NB4 (cell line): ENCODE results near the gene CDH23.

Source experiments
- POLR2A ChIP-seq: IDR thresholded peaks from 2 replicates; pipeline ENCODE4 v1.6.1; 2011; ENCODE audit warnings: mild to moderate bottlenecking; ENCODE audit not compliant: insufficient read length; ENCODE audit errors: extremely low read depth
- TF ChIP-seq, protein P1 (sequence below): IDR thresholded peaks from one replicate; pipeline ENCODE4 v1.5.1; 2012; ENCODE audit warnings: low read depth, low read length
- TF ChIP-seq, protein P2 (sequence below): IDR thresholded peaks from 2 replicates; pipeline ENCODE4 v1.6.1; 2011; ENCODE audit warnings: low read depth, low read length

DNA sequence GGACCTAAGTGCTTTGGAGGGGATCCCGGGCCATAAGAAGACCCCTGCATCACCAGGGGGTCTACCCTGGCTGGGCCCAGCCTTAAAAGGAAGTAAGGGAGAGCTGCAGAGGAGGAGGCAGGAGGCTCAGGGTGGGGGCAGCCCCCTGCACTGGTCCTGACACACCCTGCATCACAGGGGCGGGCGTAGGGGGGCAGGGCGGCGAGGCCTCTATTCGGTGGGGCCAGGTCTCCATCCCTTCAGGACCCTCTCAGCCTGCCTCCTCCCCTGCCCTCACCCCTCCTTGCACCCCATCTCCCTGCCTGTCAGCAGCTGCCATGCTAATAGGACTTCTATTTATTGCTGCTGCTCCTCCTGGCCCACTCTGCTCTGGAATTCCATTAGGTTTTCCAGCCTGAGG lies 221.5 kb downstream of the CDH23 start:
- TF ChIP-seq, protein P1, sequence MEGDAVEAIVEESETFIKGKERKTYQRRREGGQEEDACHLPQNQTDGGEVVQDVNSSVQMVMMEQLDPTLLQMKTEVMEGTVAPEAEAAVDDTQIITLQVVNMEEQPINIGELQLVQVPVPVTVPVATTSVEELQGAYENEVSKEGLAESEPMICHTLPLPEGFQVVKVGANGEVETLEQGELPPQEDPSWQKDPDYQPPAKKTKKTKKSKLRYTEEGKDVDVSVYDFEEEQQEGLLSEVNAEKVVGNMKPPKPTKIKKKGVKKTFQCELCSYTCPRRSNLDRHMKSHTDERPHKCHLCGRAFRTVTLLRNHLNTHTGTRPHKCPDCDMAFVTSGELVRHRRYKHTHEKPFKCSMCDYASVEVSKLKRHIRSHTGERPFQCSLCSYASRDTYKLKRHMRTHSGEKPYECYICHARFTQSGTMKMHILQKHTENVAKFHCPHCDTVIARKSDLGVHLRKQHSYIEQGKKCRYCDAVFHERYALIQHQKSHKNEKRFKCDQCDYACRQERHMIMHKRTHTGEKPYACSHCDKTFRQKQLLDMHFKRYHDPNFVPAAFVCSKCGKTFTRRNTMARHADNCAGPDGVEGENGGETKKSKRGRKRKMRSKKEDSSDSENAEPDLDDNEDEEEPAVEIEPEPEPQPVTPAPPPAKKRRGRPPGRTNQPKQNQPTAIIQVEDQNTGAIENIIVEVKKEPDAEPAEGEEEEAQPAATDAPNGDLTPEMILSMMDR: no peak
- TF ChIP-seq POLR2A: no peak
- TF ChIP-seq, protein P2, sequence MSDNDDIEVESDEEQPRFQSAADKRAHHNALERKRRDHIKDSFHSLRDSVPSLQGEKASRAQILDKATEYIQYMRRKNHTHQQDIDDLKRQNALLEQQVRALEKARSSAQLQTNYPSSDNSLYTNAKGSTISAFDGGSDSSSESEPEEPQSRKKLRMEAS: no peak
